Mesenchymal stem cell (in vitro differentiated cells and primary cell): ENCODE measurements around the gene GNAT3. TPM values are rescaled to one million over a fixed set of nuclear protein-coding genes. Genes with fewer than 3 reads are reported as not detected.

Experiments
- DNase-seq: peaks from one replicate; pipeline ENCODE4 v3.0.0-alpha.2; 2013
- H2AFZ ChIP-seq: one replicate; pipeline ENCODE4 v1.6.1; 2013; ENCODE audit warnings: low read depth, mild to moderate bottlenecking, control low read depth, inconsistent platforms, low read length, moderate library complexity
- H2AK5ac ChIP-seq: 2 replicates; pipeline ENCODE4 v1.6.1; 2013; ENCODE audit warnings: low read length, moderate library complexity, mild to moderate bottlenecking, inconsistent platforms; ENCODE audit not compliant: severe bottlenecking
- H2BK120ac ChIP-seq: one replicate; pipeline ENCODE4 v1.6.1; 2013; ENCODE audit warnings: low read depth, mild to moderate bottlenecking, inconsistent platforms, low read length, moderate library complexity
- H2BK12ac ChIP-seq, 2 experiments: one replicate each; pipeline ENCODE4 v1.6.1; 2013; ENCODE audit warnings: inconsistent platforms in 2 of 2, low read length in 2 of 2, mild to moderate bottlenecking in 2 of 2, moderate library complexity in 2 of 2, control low read depth in 1 of 2
- H2BK15ac ChIP-seq: one replicate; pipeline ENCODE4 v1.6.1; 2013; ENCODE audit warnings: mild to moderate bottlenecking, low read depth, inconsistent platforms; ENCODE audit not compliant: poor library complexity, severe bottlenecking
- H2BK5ac ChIP-seq: 2 replicates; pipeline ENCODE4 v1.6.1; 2013; ENCODE audit warnings: low read depth, mild to moderate bottlenecking, low read length, control low read depth, inconsistent platforms; ENCODE audit not compliant: poor library complexity, severe bottlenecking
- H3K14ac ChIP-seq, 2 experiments: one replicate each; pipeline ENCODE4 v1.6.1; 2013; ENCODE audit warnings: inconsistent platforms in 2 of 2, low read length in 2 of 2, control low read depth in 1 of 2, mild to moderate bottlenecking in 1 of 2, moderate library complexity in 1 of 2
- H3K18ac ChIP-seq, 2 experiments: one replicate each; pipeline ENCODE4 v1.6.1; 2013; ENCODE audit warnings: inconsistent platforms in 2 of 2, low read length in 2 of 2, control low read depth in 1 of 2, low read depth in 1 of 2, mild to moderate bottlenecking in 1 of 2
- H3K23ac ChIP-seq, 2 experiments: one replicate each; pipeline ENCODE4 v1.6.1; 2013; ENCODE audit warnings: inconsistent platforms in 2 of 2, low read length in 2 of 2, mild to moderate bottlenecking in 2 of 2, moderate library complexity in 2 of 2, control low read depth in 1 of 2
- H3K27ac ChIP-seq: 2 replicates; pipeline ENCODE4 v1.5.1; 2013; ENCODE audit warnings: mild to moderate bottlenecking, moderate library complexity, low read length, control low read depth, inconsistent platforms; ENCODE audit not compliant: poor library complexity, severe bottlenecking
- H3K27me3 ChIP-seq, 2 experiments: 2 replicates each; pipeline versions ENCODE4 v1.6.1 to v1.7.0; 2013; ENCODE audit warnings: low read length in 2 of 2, mild to moderate bottlenecking in 2 of 2, moderate library complexity in 2 of 2, control low read depth in 1 of 2, inconsistent platforms in 1 of 2; ENCODE audit not compliant: control insufficient read depth in 1 of 2, insufficient read depth in 1 of 2
- H3K36me3 ChIP-seq, 2 experiments: 2 replicates each; pipeline versions ENCODE4 v1.6.1 to v1.7.0; 2013; ENCODE audit warnings: low read length in 2 of 2, control low read depth in 1 of 2, inconsistent platforms in 1 of 2, low read depth in 1 of 2, mild to moderate bottlenecking in 1 of 2; ENCODE audit not compliant: insufficient read depth in 2 of 2, control insufficient read depth in 1 of 2
- H3K4ac ChIP-seq, 2 experiments: one replicate each; pipeline ENCODE4 v1.6.1; 2013; ENCODE audit warnings: inconsistent platforms in 2 of 2, low read length in 2 of 2, mild to moderate bottlenecking in 2 of 2, moderate library complexity in 2 of 2, control low read depth in 1 of 2, low read depth in 1 of 2
- H3K4me1 ChIP-seq: 2 replicates; pipeline ENCODE4 v1.6.1; 2013; ENCODE audit warnings: low read depth, low read length, control low read depth; ENCODE audit not compliant: control insufficient read depth, insufficient read depth
- H3K4me2 ChIP-seq: 2 replicates; pipeline ENCODE4 v1.6.1; 2013; ENCODE audit warnings: low read length, mild to moderate bottlenecking, inconsistent platforms; ENCODE audit not compliant: poor library complexity, severe bottlenecking
- H3K4me3 ChIP-seq, 2 experiments: 2 replicates each; pipeline versions ENCODE4 v1.5.1 to v1.7.0; 2013; ENCODE audit warnings: low read length in 2 of 2, mild to moderate bottlenecking in 2 of 2, control low read depth in 1 of 2, low read depth in 1 of 2; ENCODE audit not compliant: insufficient read depth in 1 of 2
- H3K79me1 ChIP-seq: replicated peaks from 2 replicates; pipeline ENCODE4 v1.6.1; 2013; ENCODE audit warnings: mild to moderate bottlenecking, control low read depth, low read length, inconsistent platforms; ENCODE audit not compliant: poor library complexity, severe bottlenecking
- H3K9ac ChIP-seq: 2 replicates; pipeline ENCODE4 v1.7.0; 2013; ENCODE audit warnings: mild to moderate bottlenecking, low read length, moderate library complexity
- H3K9me3 ChIP-seq: 2 replicates; pipeline ENCODE4 v1.7.0; 2013; ENCODE audit warnings: mild to moderate bottlenecking, low read length; ENCODE audit not compliant: control insufficient read depth
- H4K8ac ChIP-seq: one replicate; pipeline ENCODE4 v1.6.1; 2013; ENCODE audit warnings: inconsistent platforms, mild to moderate bottlenecking, low read length, moderate library complexity
- H4K91ac ChIP-seq: one replicate; pipeline ENCODE4 v1.6.1; 2013; ENCODE audit warnings: mild to moderate bottlenecking, low read length, inconsistent platforms
- WGBS: methylation state at CpG from one replicate; pipeline ENCODE4 v1.1.7; 2013; ENCODE audit warnings: mixed read lengths; 5-methylcytosine and 5-hydroxymethylcytosine counted together
- polyA plus RNA-seq, 2 experiments: library from polyadenylated mRNA; stranded (reverse); fragments of 200-250 nt; gene quantifications; one replicate each; pipeline ENCODE4 v1.2.3, GENCODE V29; 2013

GNAT3 gene
- polyA plus RNA-seq (2013, experiment 1 of 2), result not detected
- not detected for polyA plus RNA-seq (2013, experiment 2 of 2)

DNA sequence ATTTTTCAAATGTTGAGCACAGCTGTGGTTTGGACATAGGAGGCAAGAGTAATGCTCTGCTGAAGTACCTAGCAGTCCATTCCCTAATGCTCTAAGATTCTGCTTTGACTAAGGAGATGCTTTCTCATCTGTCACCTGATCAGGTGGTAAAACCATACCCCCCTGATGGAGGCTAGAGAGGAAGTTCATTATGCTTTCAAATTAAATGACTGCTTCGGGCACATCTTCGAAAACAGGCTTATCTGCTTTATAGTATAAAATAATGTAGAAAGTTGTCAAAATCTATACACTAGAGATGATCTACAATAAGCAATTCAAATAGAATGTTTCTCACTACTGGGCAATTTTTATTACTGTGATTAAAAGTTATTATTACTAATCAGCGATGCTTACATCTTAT lies at the start of gene GNAT3:
Gene GNAT3, minus strand, starts transcription at position 101 of the 400 bp plus-strand sequence. CDS start 138 bp downstream, outside the sequence.
- H3K18ac ChIP-seq, result no peak within 1 kb of the TSS
- no peaks in the 10 kb centered on the region for H3K9me3 ChIP-seq
- no peak within 1 kb of the TSS for H4K91ac ChIP-seq
- no peak within 1 kb of the TSS for H2AK5ac ChIP-seq
- H2BK15ac ChIP-seq, result no peak within 1 kb of the TSS
- no peaks in the 10 kb centered on the region for H3K27me3 ChIP-seq
- H2BK12ac ChIP-seq, result no peak within 1 kb of the TSS
- H2BK120ac ChIP-seq, result no peak within 1 kb of the TSS
- no peaks in the 10 kb centered on the region for H3K79me1 ChIP-seq
- H3K4me1 ChIP-seq, result no peaks in the 10 kb centered on the region
- no peak within 1 kb of the TSS for H3K27ac ChIP-seq
- H3K36me3 ChIP-seq, result no peaks in the 10 kb centered on the region
- WGBS, result no CpG with 5 or more reads among the region's 3 CpGs
- H2BK5ac ChIP-seq, result no peak within 1 kb of the TSS
- H4K8ac ChIP-seq, result no peak within 1 kb of the TSS
- no peak within 1 kb of the TSS for H3K4me2 ChIP-seq
- DNase-seq, result no peak
- no peak within 1 kb of the TSS for H3K14ac ChIP-seq
- H3K4ac ChIP-seq, result no peak within 1 kb of the TSS
- H2AFZ ChIP-seq, result no peak within 1 kb of the TSS
- H3K9ac ChIP-seq, result no peak within 1 kb of the TSS
- H3K4me3 ChIP-seq, result no peak within 1 kb of the TSS
- H3K23ac ChIP-seq, result no peak within 1 kb of the TSS

DNA sequence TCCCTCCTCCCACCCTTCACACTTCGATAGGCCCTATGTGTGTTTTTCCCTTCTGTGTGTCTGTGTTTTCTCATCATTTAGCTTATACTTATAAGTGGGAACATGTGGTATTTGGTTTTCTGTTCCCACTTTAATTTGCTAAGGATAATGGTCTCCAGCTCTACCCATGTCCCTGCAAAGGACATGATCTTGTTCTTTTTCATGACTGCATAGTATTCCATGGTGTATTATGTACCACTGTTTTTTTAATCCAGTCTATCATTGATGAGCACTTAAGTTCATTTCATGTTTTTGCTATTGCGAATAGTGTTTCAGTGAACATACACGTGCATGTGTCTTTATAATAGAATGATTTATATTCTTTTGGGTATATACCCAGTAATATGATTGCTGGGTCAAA lies 46.3 kb upstream of the GNAT3 start:
- Histone ChIP-seq H3K4ac (no peak overlapping the region), H4K91ac (no peak overlapping the region), H3K9me3 (peaks cover 39% of the 10 kb centered on the region), H2AFZ (no peak overlapping the region), H3K18ac (no peak overlapping the region), H3K4me3 (no peak overlapping the region), H3K27ac (no peak overlapping the region), H3K27me3 (no peaks in the 10 kb centered on the region), H2BK5ac (no peak overlapping the region), H2BK120ac (no peak overlapping the region), H3K36me3 (no peaks in the 10 kb centered on the region), H3K79me1 (no peaks in the 10 kb centered on the region), H2AK5ac (no peak overlapping the region), H3K14ac (no peak overlapping the region), H3K4me2 (no peak overlapping the region), H3K23ac (no peak overlapping the region), H4K8ac (no peak overlapping the region), H3K4me1 (no peaks in the 10 kb centered on the region), H3K9ac (no peak overlapping the region), H2BK15ac (no peak overlapping the region), H2BK12ac (no peak overlapping the region)
- WGBS, result 100% methylated on average over 2 of the region's 3 CpGs
- no peak for DNase-seq

DNA sequence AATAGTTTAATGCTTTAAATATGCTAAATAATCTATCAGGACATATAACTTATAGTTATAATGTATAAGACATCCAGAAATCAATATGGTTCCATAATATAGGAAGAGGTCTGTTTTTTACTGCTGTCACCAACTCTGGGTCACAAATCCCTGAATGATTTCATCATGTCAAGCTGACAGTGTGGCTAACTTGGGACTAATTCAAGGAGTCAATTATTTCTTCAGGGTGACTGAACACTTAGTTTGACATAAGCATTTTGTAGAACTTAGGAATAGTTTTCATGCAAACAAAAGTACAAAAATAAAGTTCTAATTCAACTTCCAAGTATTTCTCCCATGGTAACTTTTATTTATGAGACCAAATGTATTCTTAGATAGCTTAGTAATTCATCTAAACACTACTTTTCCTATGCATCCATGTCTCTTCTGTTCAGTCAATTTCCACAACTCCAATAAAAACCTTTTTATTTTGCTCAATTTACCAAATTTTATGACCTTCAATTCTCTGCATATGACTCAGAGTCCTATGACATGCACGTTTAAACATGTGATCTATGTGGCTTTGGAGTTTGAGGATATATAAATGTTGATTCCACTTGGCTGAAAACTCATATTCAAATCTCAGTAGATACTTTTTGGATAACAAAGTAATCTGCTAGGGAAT lies 40.3 kb upstream of the GNAT3 start:
- H2BK5ac ChIP-seq, result no peak overlapping the region
- peaks cover 1% of the 10 kb centered on the region for H3K4me1 ChIP-seq
- no peak overlapping the region for H3K14ac ChIP-seq
- H3K36me3 ChIP-seq, result no peaks in the 10 kb centered on the region
- no peak overlapping the region for H4K91ac ChIP-seq
- no peaks in the 10 kb centered on the region for H3K79me1 ChIP-seq
- no peak overlapping the region for H3K18ac ChIP-seq
- no peak overlapping the region for H2BK12ac ChIP-seq
- H3K23ac ChIP-seq, result no peak overlapping the region
- no peak overlapping the region for H2AFZ ChIP-seq
- H3K4me3 ChIP-seq, result no peak overlapping the region
- H3K4ac ChIP-seq, result no peak overlapping the region
- no peak overlapping the region for H2AK5ac ChIP-seq
- H3K9me3 ChIP-seq, result no peaks in the 10 kb centered on the region
- no peaks in the 10 kb centered on the region for H3K27me3 ChIP-seq
- DNase-seq, result peak; percentile 20
- H2BK15ac ChIP-seq, result no peak overlapping the region
- no peak overlapping the region for H3K27ac ChIP-seq
- no peak overlapping the region for H4K8ac ChIP-seq
- H3K4me2 ChIP-seq, result no peak overlapping the region
- no peak overlapping the region for H2BK120ac ChIP-seq
- 40% methylated on average over 1 of the region's 1 CpG for WGBS
- peak overlapping the region; percentile 48 for H3K9ac ChIP-seq

DNA sequence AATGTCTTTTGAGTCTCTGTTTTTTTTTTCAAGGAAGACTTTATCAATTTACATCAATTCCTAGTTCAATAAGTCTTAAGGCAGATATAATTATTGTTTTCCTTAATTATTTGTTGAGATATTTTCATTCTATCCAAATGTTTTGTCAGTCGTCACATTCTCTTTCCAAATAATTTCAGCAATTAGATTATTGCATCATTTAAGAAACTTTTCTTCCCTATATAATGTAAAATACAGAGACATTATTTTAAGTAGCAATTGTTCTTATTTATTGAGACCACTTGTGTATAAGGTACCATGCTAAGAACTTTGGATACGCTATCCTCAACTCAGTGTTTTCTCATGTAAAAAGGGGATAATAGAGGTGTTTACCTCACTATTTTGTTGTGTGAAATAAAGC lies 38.1 kb upstream of the GNAT3 start:
- H2AFZ ChIP-seq, result no peak overlapping the region

More for the DNA sequence above, 38.1 kb upstream of the GNAT3 start:
- Histone ChIP-seq H3K18ac (no peak overlapping the region), H2BK12ac (no peak overlapping the region), H3K4me2 (no peak overlapping the region), H2BK15ac (no peak overlapping the region), H2BK120ac (no peak overlapping the region), H3K9ac (peak overlapping the region; percentile 73), H4K8ac (no peak overlapping the region), H3K4ac (no peak overlapping the region), H2BK5ac (no peak overlapping the region), H3K14ac (no peak overlapping the region), H2AK5ac (no peak overlapping the region), H3K4me1 (peaks cover 1% of the 10 kb centered on the region), H3K27me3 (no peaks in the 10 kb centered on the region), H3K9me3 (peaks cover 9% of the 10 kb centered on the region), H3K4me3 (no peak overlapping the region), H3K27ac (no peak overlapping the region), H3K36me3 (no peaks in the 10 kb centered on the region), H3K79me1 (no peaks in the 10 kb centered on the region), H4K91ac (no peak overlapping the region), H3K23ac (no peak overlapping the region)
- no peak for DNase-seq
- 100% methylated on average over 1 of the region's 2 CpGs for WGBS
